ENCODE results near the gene PLCB1. TPM values are rescaled to one million over a fixed set of nuclear protein-coding genes. Genes with fewer than 3 reads are reported as not detected.

PLCB1 gene
- total RNA-seq, 2 experiments from 2014 or later = 6.1 to 6.2 TPM

GRCh38 chr20:8216375-8217200, 84.5 kb downstream of the PLCB1 start:
- ATAC-seq (ENCODE audit: low read depth) = no peak
- POLR2A ChIA-PET = no interaction called here
- no peak overlapping the region for H3K4me3 Mint-ChIP-seq
- H3K27ac Mint-ChIP-seq = no peak overlapping the region
- H3K36me3 Mint-ChIP-seq = no peaks in the 10 kb centered on the region
- no peak for DNase-seq
- no peaks in the 10 kb centered on the region for H3K27me3 Mint-ChIP-seq
- peaks cover 25% of the 10 kb centered on the region for H3K4me1 Mint-ChIP-seq
- no peaks in the 10 kb centered on the region for H3K9me3 Mint-ChIP-seq

- no peak overlapping the region for H3K27ac Mint-ChIP-seq
- no peak overlapping the region for H3K4me3 Mint-ChIP-seq
- ATAC-seq (ENCODE audit: low read depth) (no peak), DNase-seq (no peak)
- no peaks in the 10 kb centered on the region for H3K36me3 Mint-ChIP-seq
- POLR2A ChIA-PET = no interaction called here
- peaks cover 18% of the 10 kb centered on the region for H3K4me1 Mint-ChIP-seq
- no peaks in the 10 kb centered on the region for H3K27me3 Mint-ChIP-seq
- H3K9me3 Mint-ChIP-seq = no peaks in the 10 kb centered on the region
Observed at GRCh38 chr20:8218861-8219260, 86.8 kb downstream of the PLCB1 start.

GRCh38 chr20:8219403-8219802, 87.3 kb downstream of the PLCB1 start:
- Mint-ChIP-seq H3K36me3 (no peaks in the 10 kb centered on the region), H3K9me3 (no peaks in the 10 kb centered on the region), H3K27me3 (no peaks in the 10 kb centered on the region), H3K4me1 (peaks cover 12% of the 10 kb centered on the region), H3K4me3 (no peak overlapping the region), H3K27ac (no peak overlapping the region)
- DNase-seq (no peak), ATAC-seq (ENCODE audit: low read depth) (no peak)
- POLR2A ChIA-PET = no interaction called here

GRCh38 chr20:8220716-8221115, 88.7 kb downstream of the PLCB1 start:
- DNase-seq = no peak
- Mint-ChIP-seq H3K27ac (no peak overlapping the region), H3K4me3 (no peak overlapping the region), H3K4me1 (peaks cover 7% of the 10 kb centered on the region), H3K36me3 (no peaks in the 10 kb centered on the region), H3K27me3 (no peaks in the 10 kb centered on the region), H3K9me3 (no peaks in the 10 kb centered on the region)
- POLR2A ChIA-PET = no interaction called here
- no peak for ATAC-seq (ENCODE audit: low read depth)

GRCh38 chr20:8221887-8222419, 89.9 kb downstream of the PLCB1 start:
- ATAC-seq (ENCODE audit: low read depth) (no peak), DNase-seq (no peak)
- Mint-ChIP-seq H3K9me3 (no peaks in the 10 kb centered on the region), H3K27me3 (no peaks in the 10 kb centered on the region), H3K4me1 (peaks cover 4% of the 10 kb centered on the region), H3K27ac (no peak overlapping the region), H3K4me3 (no peak overlapping the region), H3K36me3 (no peaks in the 10 kb centered on the region)
- POLR2A ChIA-PET = no interaction called here

- Mint-ChIP-seq H3K4me1 (no peaks in the 10 kb centered on the region), H3K36me3 (no peaks in the 10 kb centered on the region), H3K4me3 (no peak overlapping the region), H3K9me3 (no peaks in the 10 kb centered on the region), H3K27me3 (no peaks in the 10 kb centered on the region), H3K27ac (no peak overlapping the region)
- no peak for DNase-seq
- ATAC-seq (ENCODE audit: low read depth) = no peak
- POLR2A ChIA-PET = no interaction called here
Observed at GRCh38 chr20:8223091-8223870, 91.2 kb downstream of the PLCB1 start.

- no peaks in the 10 kb centered on the region for H3K4me1 Mint-ChIP-seq
- no peak for DNase-seq
- no peaks in the 10 kb centered on the region for H3K9me3 Mint-ChIP-seq
- H3K27ac Mint-ChIP-seq = no peak overlapping the region
- no peaks in the 10 kb centered on the region for H3K36me3 Mint-ChIP-seq
- no peak overlapping the region for H3K4me3 Mint-ChIP-seq
- ATAC-seq (ENCODE audit: low read depth) = no peak
- POLR2A ChIA-PET = no interaction called here
- H3K27me3 Mint-ChIP-seq = no peaks in the 10 kb centered on the region
Observed at GRCh38 chr20:8225658-8226057, 93.6 kb downstream of the PLCB1 start.

- no peaks in the 10 kb centered on the region for H3K27me3 Mint-ChIP-seq
- H3K4me3 Mint-ChIP-seq = no peak overlapping the region
- no peak overlapping the region for H3K27ac Mint-ChIP-seq
- ATAC-seq (ENCODE audit: low read depth) (no peak), DNase-seq (no peak)
- H3K4me1 Mint-ChIP-seq = no peaks in the 10 kb centered on the region
- no peaks in the 10 kb centered on the region for H3K9me3 Mint-ChIP-seq
- H3K36me3 Mint-ChIP-seq = no peaks in the 10 kb centered on the region
- POLR2A ChIA-PET = no interaction called here
Observed at GRCh38 chr20:8226106-8226505, 94.0 kb downstream of the PLCB1 start.

GRCh38 chr20:8227293-8227692, 95.2 kb downstream of the PLCB1 start:
- H3K27ac Mint-ChIP-seq = no peak overlapping the region
- no peaks in the 10 kb centered on the region for H3K27me3 Mint-ChIP-seq
- ATAC-seq (ENCODE audit: low read depth) (no peak), DNase-seq (no peak)
- no peak overlapping the region for H3K4me3 Mint-ChIP-seq
- H3K4me1 Mint-ChIP-seq = no peaks in the 10 kb centered on the region
- no peaks in the 10 kb centered on the region for H3K36me3 Mint-ChIP-seq
- H3K9me3 Mint-ChIP-seq = no peaks in the 10 kb centered on the region
- POLR2A ChIA-PET = no interaction called here

GRCh38 chr20:8228315-8228714, 96.2 kb downstream of the PLCB1 start:
- DNase-seq = no peak
- no peak overlapping the region for H3K27ac Mint-ChIP-seq
- H3K4me1 Mint-ChIP-seq = no peaks in the 10 kb centered on the region
- POLR2A ChIA-PET = no interaction called here
- no peaks in the 10 kb centered on the region for H3K27me3 Mint-ChIP-seq
- no peaks in the 10 kb centered on the region for H3K36me3 Mint-ChIP-seq
- ATAC-seq (ENCODE audit: low read depth) = no peak
- no peak overlapping the region for H3K4me3 Mint-ChIP-seq
- no peaks in the 10 kb centered on the region for H3K9me3 Mint-ChIP-seq

- Mint-ChIP-seq H3K4me1 (no peaks in the 10 kb centered on the region), H3K9me3 (no peaks in the 10 kb centered on the region), H3K27me3 (no peaks in the 10 kb centered on the region), H3K4me3 (no peak overlapping the region), H3K27ac (no peak overlapping the region), H3K36me3 (no peaks in the 10 kb centered on the region)
- ATAC-seq (ENCODE audit: low read depth) (no peak), DNase-seq (no peak)
- POLR2A ChIA-PET = no interaction called here
Observed at GRCh38 chr20:8229090-8229489, 97.0 kb downstream of the PLCB1 start.

- Mint-ChIP-seq H3K27ac (no peak overlapping the region), H3K27me3 (no peaks in the 10 kb centered on the region), H3K36me3 (no peaks in the 10 kb centered on the region), H3K4me1 (no peaks in the 10 kb centered on the region), H3K9me3 (no peaks in the 10 kb centered on the region), H3K4me3 (no peak overlapping the region)
- POLR2A ChIA-PET = no interaction called here
- ATAC-seq (ENCODE audit: low read depth) (no peak), DNase-seq (no peak)
Observed at GRCh38 chr20:8231038-8231437, 99.0 kb downstream of the PLCB1 start.

- POLR2A ChIA-PET = no interaction called here
- no peaks in the 10 kb centered on the region for H3K4me1 Mint-ChIP-seq
- H3K4me3 Mint-ChIP-seq = no peak overlapping the region
- H3K9me3 Mint-ChIP-seq = no peaks in the 10 kb centered on the region
- H3K36me3 Mint-ChIP-seq = no peaks in the 10 kb centered on the region
- ATAC-seq (ENCODE audit: low read depth) (no peak), DNase-seq (no peak)
- no peak overlapping the region for H3K27ac Mint-ChIP-seq
- H3K27me3 Mint-ChIP-seq = no peaks in the 10 kb centered on the region
Observed at GRCh38 chr20:8232332-8232731, 100.3 kb downstream of the PLCB1 start.

- Mint-ChIP-seq H3K4me1 (no peaks in the 10 kb centered on the region), H3K27ac (no peak overlapping the region), H3K36me3 (no peaks in the 10 kb centered on the region), H3K4me3 (no peak overlapping the region), H3K9me3 (no peaks in the 10 kb centered on the region), H3K27me3 (peaks cover 3% of the 10 kb centered on the region)
- no peak for ATAC-seq (ENCODE audit: low read depth)
- POLR2A ChIA-PET = no interaction called here
- no peak for DNase-seq
Observed at GRCh38 chr20:8234580-8234979, 102.5 kb downstream of the PLCB1 start.

Measured in activated naive CD8-positive, alpha-beta T cell treated with anti-CD3 and anti-CD28 coated beads, Interleukin-2, amount 10 ng/mL, durations not matched to agents 7 days and 5 days (primary cell).